Measurements from ENCODE around the gene SYK.

DNA sequence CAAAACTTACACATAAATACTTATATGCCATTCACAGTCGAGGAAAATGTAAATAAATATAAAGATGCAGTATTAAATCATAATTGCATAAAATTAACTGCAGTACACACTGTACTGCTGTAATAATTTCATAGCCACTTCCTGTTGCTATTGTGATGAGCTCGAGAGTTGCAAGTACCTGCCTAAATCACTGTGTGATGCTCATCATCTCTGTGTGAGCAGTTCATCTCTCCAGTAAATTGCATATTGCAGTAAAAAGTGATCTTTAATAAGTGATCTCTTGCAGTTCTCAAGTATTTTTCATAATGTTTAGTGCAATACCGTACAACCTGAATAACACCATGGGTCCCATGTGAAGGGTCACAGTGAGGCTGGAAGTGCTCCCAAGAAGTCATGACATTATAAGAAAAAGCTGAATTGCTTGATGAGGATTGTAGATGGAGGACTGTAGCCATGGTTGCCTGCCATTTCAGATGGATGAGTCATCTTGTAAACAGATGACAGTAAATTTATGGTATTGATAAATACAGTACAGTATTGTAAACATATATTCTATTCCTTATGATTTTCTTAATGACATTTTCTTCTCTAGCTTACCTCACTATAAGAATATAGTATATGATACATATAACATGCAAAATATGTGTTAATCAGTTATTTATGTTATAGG, 34.9 kb downstream of the SYK start:
- TF ChIP-seq, protein P1, sequence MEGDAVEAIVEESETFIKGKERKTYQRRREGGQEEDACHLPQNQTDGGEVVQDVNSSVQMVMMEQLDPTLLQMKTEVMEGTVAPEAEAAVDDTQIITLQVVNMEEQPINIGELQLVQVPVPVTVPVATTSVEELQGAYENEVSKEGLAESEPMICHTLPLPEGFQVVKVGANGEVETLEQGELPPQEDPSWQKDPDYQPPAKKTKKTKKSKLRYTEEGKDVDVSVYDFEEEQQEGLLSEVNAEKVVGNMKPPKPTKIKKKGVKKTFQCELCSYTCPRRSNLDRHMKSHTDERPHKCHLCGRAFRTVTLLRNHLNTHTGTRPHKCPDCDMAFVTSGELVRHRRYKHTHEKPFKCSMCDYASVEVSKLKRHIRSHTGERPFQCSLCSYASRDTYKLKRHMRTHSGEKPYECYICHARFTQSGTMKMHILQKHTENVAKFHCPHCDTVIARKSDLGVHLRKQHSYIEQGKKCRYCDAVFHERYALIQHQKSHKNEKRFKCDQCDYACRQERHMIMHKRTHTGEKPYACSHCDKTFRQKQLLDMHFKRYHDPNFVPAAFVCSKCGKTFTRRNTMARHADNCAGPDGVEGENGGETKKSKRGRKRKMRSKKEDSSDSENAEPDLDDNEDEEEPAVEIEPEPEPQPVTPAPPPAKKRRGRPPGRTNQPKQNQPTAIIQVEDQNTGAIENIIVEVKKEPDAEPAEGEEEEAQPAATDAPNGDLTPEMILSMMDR (IDR thresholded peaks at IDR 0.05): no peak
- no peak for TF ChIP-seq POLR2A (IDR thresholded peaks at IDR 0.05)
